Ovary (tissue), 9 donors: ENCODE data around the gene GRM8. TPM values are rescaled to one million over a fixed set of nuclear protein-coding genes. Genes with fewer than 3 reads are reported as not detected.

Experiments used
- DNase-seq, 5 donors: peaks; one replicate each; pipeline ENCODE4 v3.0.0-alpha.2; 2019 to 2020
- H3K27ac ChIP-seq, 2 donors: fragments of 200-600 bp; one replicate each; pipeline versions ENCODE4 v1.5.1 to v1.8.0; 2019 to 2022
- H3K27me3 ChIP-seq: fragments of 200-600 bp; one replicate; pipeline ENCODE4 v1.8.0; 2022
- H3K36me3 ChIP-seq: fragments of 200-600 bp; sonication (generic); one replicate; pipeline ENCODE4 v1.5.1; 2019
- H3K4me1 ChIP-seq: one replicate; pipeline ENCODE4 v1.8.1; 2013; ENCODE audit warnings: mild to moderate bottlenecking, moderate library complexity; ENCODE audit not compliant: insufficient read depth
- H3K4me3 ChIP-seq: fragments of 200-600 bp; sonication (generic); one replicate; pipeline ENCODE4 v1.5.1; 2017
- H3K9me3 ChIP-seq, 2 donors: fragments of 200-600 bp in 1 of 2; sonication (generic) in 1 of 2; one replicate each; pipeline versions ENCODE4 v1.5.1 to v1.8.1; 2013 to 2019; ENCODE audit warnings: mild to moderate bottlenecking in 1 of 2, moderate library complexity in 1 of 2
- EP300 ChIP-seq: sonication (generic); formaldehyde crosslinking; IDR thresholded peaks from one replicate; pipeline ENCODE4 v1.6.1; 2017; ENCODE audit warnings: antibody characterized with exemption
- POLR2A ChIP-seq: fragments of 450-650 bp; IDR thresholded peaks from one replicate; pipeline ENCODE4 v1.6.1; 2017; ENCODE audit warnings: antibody characterized with exemption, mild to moderate bottlenecking, moderate library complexity
- WGBS, 3 donors: extraction: QIAGEN DNeasy Blood & Tissue Kit in 1 of 3; methylation state at CpG; one replicate each; pipeline versions ENCODE4 v1.1.5 to v1.1.7; 2013 to 2017; 5-methylcytosine and 5-hydroxymethylcytosine counted together
- intact Hi-C, 4 donors: fragments of 100-400 bp; cut with DNase I; formaldehyde crosslinking; loops; one replicate each; pipeline versions ENCODE4 v1.11.0 to v1.15.1; 2022 to 2023
- polyA plus RNA-seq, 2 donors: library from polyadenylated mRNA; stranded (reverse); fragments of 200-250 nt in 1 of 2; fragments of 350-450 nt in 1 of 2; fragmentation: Illumina TruSeq in 1 of 2; extraction: RNeasy Lipid Tissue Mini Kit (QIAGEN cat#74804) in 1 of 2; gene quantifications; one replicate each; pipeline ENCODE4 v1.2.3, GENCODE V29; 2013 to 2014
- total RNA-seq, 7 donors: library from RNA; depleted of rRNA in 2 of 7; stranded (reverse); fragments of >200 nt in 2 of 7; fragmentation: NEBNext Ultra II Directional in 3 of 7; extraction: Animal tissue kit (Norgen Biotek cat#: 25700) in 3 of 7; gene quantifications; one replicate each; pipeline versions ENCODE4 v1.1.0 to v1.2.4, GENCODE V29; 2016 to 2023
- TF ChIP-seq, protein P1 (sequence below), 3 donors: fragments of 450-650 bp in 2 of 3; fragments of 200-600 bp in 1 of 3; IDR thresholded peaks; one replicate each; pipeline versions ENCODE4 v1.5.1 to v1.8.0; 2016 to 2022; ENCODE audit warnings: antibody characterized with exemption in 3 of 3, mild to moderate bottlenecking in 1 of 3
- donor health status: DM: no; HTN: no; CAD: no; lungs with moderate emphysema.
- donor health status: DM: no; HTN: no; CAD: no.
- donor health status: Bipolar disorder and iron deficiency.
- donor health status: DM: yes; HTN: yes; CAD: no.
- donor health status: DM: no; HTN: no; CAD: no.
- donor health status: DM: yes; HTN: yes; CAD: no.

GRM8 gene
- total and polyA plus RNA-seq, 9 donors = 0.38 to 4.0 (median 1.0) TPM; not detected in 1

DNA sequence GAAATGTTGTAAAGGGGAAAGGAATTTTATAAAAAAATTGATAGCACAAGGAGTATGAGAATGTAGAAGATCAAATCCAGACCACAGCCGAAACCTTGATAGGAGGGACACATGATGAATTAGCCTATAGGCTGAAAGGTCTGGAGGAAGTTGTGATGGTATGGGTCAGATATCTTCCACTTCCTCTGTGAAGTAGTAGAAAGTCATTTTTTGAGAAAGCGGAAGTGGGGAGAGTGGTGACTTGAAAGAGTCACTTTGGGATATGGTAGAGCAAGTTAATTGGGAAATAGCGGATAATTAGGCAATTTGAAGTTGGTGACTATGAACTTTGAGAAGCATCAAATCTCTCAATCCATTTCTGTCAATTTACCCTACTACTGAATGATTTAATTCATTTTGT is 99.4 kb downstream of the GRM8 start:
- H3K9me3 ChIP-seq = no peaks in the 10 kb centered on the region
- WGBS, 3 donors = 85 to 90% (median 89%) methylated on average over 3 of the region's 3 CpGs
- H3K4me3 ChIP-seq = no peak overlapping the region
- intact Hi-C loops = no loop called here
- H3K27ac ChIP-seq = no peak overlapping the region
- no peak for DNase-seq
- TF ChIP-seq POLR2A = no peak
- TF ChIP-seq, protein P1, sequence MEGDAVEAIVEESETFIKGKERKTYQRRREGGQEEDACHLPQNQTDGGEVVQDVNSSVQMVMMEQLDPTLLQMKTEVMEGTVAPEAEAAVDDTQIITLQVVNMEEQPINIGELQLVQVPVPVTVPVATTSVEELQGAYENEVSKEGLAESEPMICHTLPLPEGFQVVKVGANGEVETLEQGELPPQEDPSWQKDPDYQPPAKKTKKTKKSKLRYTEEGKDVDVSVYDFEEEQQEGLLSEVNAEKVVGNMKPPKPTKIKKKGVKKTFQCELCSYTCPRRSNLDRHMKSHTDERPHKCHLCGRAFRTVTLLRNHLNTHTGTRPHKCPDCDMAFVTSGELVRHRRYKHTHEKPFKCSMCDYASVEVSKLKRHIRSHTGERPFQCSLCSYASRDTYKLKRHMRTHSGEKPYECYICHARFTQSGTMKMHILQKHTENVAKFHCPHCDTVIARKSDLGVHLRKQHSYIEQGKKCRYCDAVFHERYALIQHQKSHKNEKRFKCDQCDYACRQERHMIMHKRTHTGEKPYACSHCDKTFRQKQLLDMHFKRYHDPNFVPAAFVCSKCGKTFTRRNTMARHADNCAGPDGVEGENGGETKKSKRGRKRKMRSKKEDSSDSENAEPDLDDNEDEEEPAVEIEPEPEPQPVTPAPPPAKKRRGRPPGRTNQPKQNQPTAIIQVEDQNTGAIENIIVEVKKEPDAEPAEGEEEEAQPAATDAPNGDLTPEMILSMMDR (IDR thresholded peaks at IDR 0.05) = no peak
- TF ChIP-seq EP300 = no peak
- H3K4me1 ChIP-seq = no peaks in the 10 kb centered on the region
- H3K36me3 ChIP-seq = no peaks in the 10 kb centered on the region
- H3K27me3 ChIP-seq = no peaks in the 10 kb centered on the region

DNA sequence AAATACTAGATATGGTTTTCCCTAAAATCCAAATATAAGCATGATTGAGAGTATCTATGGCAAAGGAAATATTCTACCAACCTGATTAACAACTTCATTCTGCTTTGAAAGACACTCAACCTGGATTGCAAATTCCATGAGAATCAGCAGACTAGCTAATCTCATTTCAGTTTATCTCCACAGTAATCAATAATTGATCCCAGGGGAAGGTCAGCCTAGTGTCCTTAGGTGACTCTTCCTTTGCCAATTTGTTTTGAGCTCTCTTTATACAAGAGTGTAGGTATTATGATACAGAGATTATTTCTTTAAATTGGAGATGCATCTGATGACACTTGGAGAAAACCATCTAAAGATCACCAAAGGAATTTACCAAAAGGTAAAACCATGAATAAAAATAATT is 100.3 kb downstream of the GRM8 start:
- intact Hi-C loops = no loop called here
- Histone ChIP-seq H3K4me3 (no peak overlapping the region), H3K27ac (no peak overlapping the region), H3K27me3 (no peaks in the 10 kb centered on the region), H3K36me3 (no peaks in the 10 kb centered on the region), H3K4me1 (no peaks in the 10 kb centered on the region), H3K9me3 (no peaks in the 10 kb centered on the region)
- TF ChIP-seq, protein P1 (IDR thresholded peaks at IDR 0.05) = no peak
- no peak for TF ChIP-seq EP300
- no peak for TF ChIP-seq POLR2A
- DNase-seq = no peak

DNA sequence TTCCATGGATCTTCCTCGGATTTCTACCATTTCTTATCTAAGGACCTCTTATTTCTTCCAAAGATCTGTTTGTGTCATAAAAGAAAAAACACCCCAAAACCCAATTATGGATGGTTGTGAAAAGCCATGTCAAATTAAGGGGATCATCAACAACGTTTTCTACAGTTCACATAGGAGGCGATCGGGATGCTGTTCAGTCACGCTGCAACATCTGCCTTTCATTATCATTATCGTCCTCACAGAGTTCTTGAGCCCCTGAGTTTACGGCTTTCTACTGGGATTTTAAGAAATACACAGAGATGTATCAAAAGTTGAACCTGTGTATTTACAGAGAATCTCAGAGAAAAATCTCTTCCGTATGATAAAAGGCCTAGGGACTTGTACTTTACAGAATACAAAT is 101.4 kb downstream of the GRM8 start:
- intact Hi-C loops = no loop called here
- H3K27me3 ChIP-seq = no peaks in the 10 kb centered on the region
- no peak for DNase-seq
- no peak overlapping the region for H3K27ac ChIP-seq
- TF ChIP-seq, protein P1 (IDR thresholded peaks at IDR 0.05) = no peak
- TF ChIP-seq EP300 (no peak), POLR2A (no peak)
- H3K4me3 ChIP-seq = no peak overlapping the region
- H3K9me3 ChIP-seq = no peaks in the 10 kb centered on the region
- 72 to 82% (median 77%) methylated on average over 8 of the region's 8 CpGs for WGBS, 3 donors
- no peaks in the 10 kb centered on the region for H3K4me1 ChIP-seq
- no peaks in the 10 kb centered on the region for H3K36me3 ChIP-seq

DNA sequence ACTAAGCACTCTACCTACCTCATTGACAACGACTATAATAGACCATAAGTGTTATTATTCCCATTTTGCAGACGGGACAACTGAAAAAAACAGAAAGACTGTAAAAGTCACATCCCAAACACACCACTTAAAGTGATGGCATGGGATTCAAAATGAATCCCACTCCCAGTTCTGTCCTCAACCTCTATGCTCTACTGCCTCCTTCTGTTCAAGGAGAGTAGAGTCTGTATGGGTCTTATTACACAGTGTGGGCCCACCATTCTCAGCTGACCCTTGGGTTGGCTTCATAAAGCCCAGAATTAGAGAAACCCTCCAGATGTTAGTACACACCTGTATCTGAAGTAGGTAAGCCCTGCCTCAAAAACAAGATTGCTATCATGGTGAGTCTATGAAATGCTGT is 102.2 kb downstream of the GRM8 start:
- H3K27me3 ChIP-seq = no peaks in the 10 kb centered on the region
- intact Hi-C loops = no loop called here
- no peak for DNase-seq
- H3K4me3 ChIP-seq = no peak overlapping the region
- no peaks in the 10 kb centered on the region for H3K36me3 ChIP-seq
- H3K4me1 ChIP-seq = no peaks in the 10 kb centered on the region
- no peak for TF ChIP-seq EP300
- no peak for TF ChIP-seq POLR2A
- TF ChIP-seq, protein P1 (IDR thresholded peaks at IDR 0.05) = no peak
- no peaks in the 10 kb centered on the region for H3K9me3 ChIP-seq
- WGBS, 3 donors = 52 to 64% (median 59%) methylated on average over 2 of the region's 2 CpGs
- no peak overlapping the region for H3K27ac ChIP-seq
